Gastrocnemius medialis (tissue), 4 donors: ENCODE data around the gene PRKD3.

Experiments
- CTCF ChIP-seq, 5 experiments: fragments of 450-650 bp in 3 of 5; fragments of 200-600 bp in 2 of 5; sonication (generic) in 2 of 5; IDR thresholded peaks in 4 of 5; conservative IDR thresholded peaks in 1 of 5; 1 replicate in 4 of 5; 2 replicates in 1 of 5; pipeline ENCODE4 v1.5.1; 2016 to 2019; ENCODE audit warnings: antibody characterized with exemption in 5 of 5, mild to moderate bottlenecking in 3 of 5, moderate library complexity in 3 of 5
- POLR2A ChIP-seq, 2 donors: fragments of 450-650 bp; IDR thresholded peaks; one replicate each; pipeline ENCODE4 v1.6.1; 2017; ENCODE audit warnings: antibody characterized with exemption in 2 of 2, mild to moderate bottlenecking in 2 of 2, moderate library complexity in 2 of 2

- TF ChIP-seq CTCF (IDR thresholded peaks at IDR 0.05 in 4 of 5, conservative IDR thresholded peaks at IDR 0.05 in 1 of 5), result no peak
- peak in 1 of 2 donors; percentile 21 for TF ChIP-seq POLR2A (IDR thresholded peaks at IDR 0.05)
Measured at GRCh38 chr2:37323781-37324535, 675 bp downstream of the PRKD3 start.
